OCI-LY7 (cell line): Measurements from ENCODE around the gene EBF3. TPM values are rescaled to one million over a fixed set of nuclear protein-coding genes. Genes with fewer than 3 reads are reported as not detected.

ENCODE experiments used
- BruUV-seq: library from RNA; stranded (reverse); fragments of 400-500 nt; replicated peaks from 2 replicates; lab custom pipeline; 2021; lab: Mats Ljungman, UMichigan
- CTCF ChIA-PET: fragments of 300-600 bp; sonication (Branson Sonifier 250); formaldehyde crosslinking; loops from one replicate; lab custom pipeline; 2022; ENCODE audit warnings: antibody characterized with exemption; ENCODE audit not compliant: unreplicated experiment; lab: Charles Lee
- POLR2A ChIA-PET: fragments of 300-600 bp; sonication (Branson Sonifier 250); formaldehyde crosslinking; loops from one replicate; lab custom pipeline; 2022; ENCODE audit warnings: antibody characterized with exemption; lab: Charles Lee
- DNase-seq: peaks from one replicate; pipeline ENCODE4 v3.0.0-alpha.2; 2015; ENCODE audit warnings: low spot score
- H2AFZ ChIP-seq: fragments of 200-600 bp; sonication (generic), shearing (Covaris generic); 2 replicates; pipeline ENCODE4 v1.6.1; 2014; ENCODE audit warnings: mild to moderate bottlenecking, antibody characterized with exemption, low read length, moderate library complexity
- H3K27ac ChIP-seq: fragments of 200-600 bp; sonication (generic); 2 replicates; pipeline ENCODE4 v1.5.1; 2014; ENCODE audit warnings: mixed run types, low read depth, mild to moderate bottlenecking, moderate library complexity, low read length, inconsistent platforms; ENCODE audit not compliant: poor library complexity, severe bottlenecking
- H3K36me3 ChIP-seq: fragments of 200-600 bp; sonication (generic); 2 replicates; pipeline ENCODE4 v1.6.1; 2014; ENCODE audit warnings: mild to moderate bottlenecking, antibody characterized with exemption, low read length, moderate library complexity, mixed read lengths; ENCODE audit not compliant: insufficient read depth
- H3K4me1 ChIP-seq: fragments of 200-600 bp; sonication (generic); 2 replicates; pipeline ENCODE4 v1.5.1; 2014; ENCODE audit warnings: mild to moderate bottlenecking, low read length; ENCODE audit not compliant: insufficient read depth, poor library complexity, severe bottlenecking
- H3K4me2 ChIP-seq: fragments of 200-600 bp; sonication (generic); 2 replicates; pipeline ENCODE4 v1.6.1; 2014; ENCODE audit warnings: mild to moderate bottlenecking, low read length
- H3K4me3 ChIP-seq: fragments of 200-600 bp; sonication (generic); 2 replicates; pipeline ENCODE4 v1.5.1; 2014; ENCODE audit warnings: mild to moderate bottlenecking, low read depth, low read length; ENCODE audit not compliant: poor library complexity, severe bottlenecking
- H3K79me2 ChIP-seq: fragments of 200-600 bp; sonication (generic); 2 replicates; pipeline ENCODE4 v1.6.1; 2016; ENCODE audit warnings: low read depth, mild to moderate bottlenecking, low read length, moderate library complexity, mixed read lengths; ENCODE audit not compliant: insufficient read depth
- H3K9me2 ChIP-seq: fragments of 200-600 bp; sonication (generic); 2 replicates; pipeline ENCODE4 v1.6.1; 2016; ENCODE audit warnings: mild to moderate bottlenecking, low read length, mixed read lengths; ENCODE audit not compliant: insufficient read depth
- H3K9me3 ChIP-seq: fragments of 200-600 bp; sonication (generic); 2 replicates; pipeline ENCODE4 v1.6.1; 2014; ENCODE audit warnings: mild to moderate bottlenecking, mixed run types, low read length, mixed read lengths
- H4K20me1 ChIP-seq: fragments of 200-600 bp; sonication (generic); 2 replicates; pipeline ENCODE4 v1.6.1; 2014; ENCODE audit warnings: mild to moderate bottlenecking, antibody characterized with exemption, low read length, moderate library complexity, mixed read lengths; ENCODE audit not compliant: insufficient read depth
- CTCF ChIP-seq: fragments of 200-600 bp; sonication (generic); conservative IDR thresholded peaks from 2 replicates; pipeline ENCODE4 v1.5.1; 2014; ENCODE audit warnings: mild to moderate bottlenecking, antibody characterized with exemption, low read length, moderate library complexity, mixed read lengths
- EZH2phosphoT487 ChIP-seq: fragments of 200-600 bp; sonication (generic); IDR thresholded peaks from 2 replicates; pipeline ENCODE4 v1.6.1; 2018; ENCODE audit warnings: low read depth, borderline replicate concordance, mild to moderate bottlenecking, mixed run types, antibody characterized with exemption, low read length, moderate library complexity, mixed read lengths
- intact Hi-C: fragments of 100-400 bp; cut with micrococcal nuclease; formaldehyde crosslinking; loops from one replicate; pipeline ENCODE4 v1.10.0; 2022; ENCODE audit not compliant: unreplicated experiment
- total RNA-seq, 2 experiments: library from RNA; depleted of rRNA in 1 of 2; stranded (reverse); fragments of >200 nt in 1 of 2; shearing (Covaris generic) in 1 of 2; gene quantifications; 2 replicates each; pipeline ENCODE4 v1.2.3, GENCODE V29; 2014 to 2022

The EBF3 gene
- total RNA-seq, 2 experiments from 2014 or later = not detected

- Histone ChIP-seq H3K79me2 (no peaks in the 10 kb centered on the region), H3K4me2 (no peak overlapping the region), H3K9me2 (no peaks in the 10 kb centered on the region), H3K27ac (no peak overlapping the region), H2AFZ (no peak overlapping the region), H4K20me1 (no peaks in the 10 kb centered on the region), H3K4me3 (no peak overlapping the region), H3K9me3 (no peaks in the 10 kb centered on the region), H3K36me3 (no peaks in the 10 kb centered on the region), H3K4me1 (no peaks in the 10 kb centered on the region)
- BruUV-seq = no TSS peak
- intact Hi-C loops = no loop called here
- ChIA-PET POLR2A (no interaction called here), CTCF (no interaction called here)
- no peak for DNase-seq
- TF ChIP-seq CTCF (no peak), EZH2phosphoT487 (no peak)
Observed at GRCh38 chr10:129831150-129831549, 132.9 kb downstream of the EBF3 start.

- no peak for TF ChIP-seq EZH2phosphoT487
- TF ChIP-seq CTCF = no peak
- Histone ChIP-seq H4K20me1 (no peaks in the 10 kb centered on the region), H3K36me3 (no peaks in the 10 kb centered on the region), H3K4me3 (no peak overlapping the region), H3K79me2 (no peaks in the 10 kb centered on the region), H3K9me2 (no peaks in the 10 kb centered on the region), H3K4me2 (no peak overlapping the region), H3K4me1 (no peaks in the 10 kb centered on the region), H2AFZ (no peak overlapping the region), H3K9me3 (no peaks in the 10 kb centered on the region), H3K27ac (no peak overlapping the region)
- intact Hi-C loops = no loop called here
- DNase-seq = no peak
- POLR2A ChIA-PET = no interaction called here
- CTCF ChIA-PET = no interaction called here
- BruUV-seq = no TSS peak
Observed at GRCh38 chr10:129825826-129826225, 138.2 kb downstream of the EBF3 start.

GRCh38 chr10:129825221-129825620, 138.9 kb downstream of the EBF3 start:
- DNase-seq = no peak
- no peaks in the 10 kb centered on the region for H3K36me3 ChIP-seq
- no peaks in the 10 kb centered on the region for H3K9me2 ChIP-seq
- H3K4me3 ChIP-seq = no peak overlapping the region
- ChIA-PET POLR2A (no interaction called here), CTCF (no interaction called here)
- H3K4me1 ChIP-seq = no peaks in the 10 kb centered on the region
- no peaks in the 10 kb centered on the region for H3K79me2 ChIP-seq
- no peak overlapping the region for H3K27ac ChIP-seq
- no TSS peak for BruUV-seq
- intact Hi-C loops = no loop called here
- no peak for TF ChIP-seq CTCF
- TF ChIP-seq EZH2phosphoT487 = no peak
- H2AFZ ChIP-seq = no peak overlapping the region
- H3K9me3 ChIP-seq = no peaks in the 10 kb centered on the region
- no peak overlapping the region for H3K4me2 ChIP-seq
- no peaks in the 10 kb centered on the region for H4K20me1 ChIP-seq
